A673 (cell line): ENCODE results near the gene RASL10A.

Experiments
- CTCF ChIP-seq: fragments of 300-800, 200-600 bp; sonication (generic); conservative IDR thresholded peaks from 2 replicates; pipeline ENCODE4 v1.5.1; 2017; ENCODE audit warnings: low read depth, mild to moderate bottlenecking, antibody characterized with exemption, low read length, moderate library complexity, mixed read lengths
- EZH2 ChIP-seq: fragments of 200-600 bp; sonication (generic); IDR thresholded peaks from 2 replicates; pipeline ENCODE4 v1.6.1; 2017; ENCODE audit warnings: borderline replicate concordance, low read depth, mild to moderate bottlenecking, mixed read lengths, antibody characterized with exemption, low read length; ENCODE audit not compliant: poor library complexity, severe bottlenecking

- TF ChIP-seq CTCF (no peak), EZH2 (no peak)
These were observed 1.7 kb downstream of the RASL10A start for GRCh38 chr22:29313576-29314466.
